Gastrocnemius medialis (tissue), 4 donors: ENCODE data around the gene PDE4D. TPM values are rescaled to one million over a fixed set of nuclear protein-coding genes. Genes with fewer than 3 reads are reported as not detected.

Source experiments
- ATAC-seq, 2 donors: fragments of 150-250 bp; one replicate each; pipeline ENCODE4 v1.9.1; 2016
- DNase-seq, 2 donors: peaks; one replicate each; pipeline ENCODE4 v3.0.0-alpha.2; 2019
- H3K27ac ChIP-seq, 4 donors: fragments of 200-600 bp; sonication (generic); 1 replicate in 1 of 4; 2 replicates in 3 of 4; pipeline ENCODE4 v1.5.1; 2016 to 2018; ENCODE audit warnings: mild to moderate bottlenecking in 2 of 4, moderate library complexity in 1 of 4
- H3K27me3 ChIP-seq, 3 donors: fragments of 200-600 bp; sonication (generic) in 2 of 3; 1 replicate in 1 of 3; 2 replicates in 2 of 3; pipeline versions ENCODE4 v1.5.1 to v1.6.0; 2016 to 2019; ENCODE audit warnings: mild to moderate bottlenecking in 1 of 3, moderate library complexity in 1 of 3
- H3K36me3 ChIP-seq, 2 donors: fragments of 200-600 bp; sonication (generic) in 1 of 2; one replicate each; pipeline ENCODE4 v1.5.1; 2017 to 2018
- H3K4me1 ChIP-seq, 2 donors: fragments of 200-600 bp; sonication (generic) in 1 of 2; one replicate each; pipeline ENCODE4 v1.5.1; 2016 to 2017; ENCODE audit warnings: mild to moderate bottlenecking in 2 of 2
- H3K4me3 ChIP-seq, 4 donors: fragments of 200-600 bp; sonication (generic) in 3 of 4; 1 replicate in 1 of 4; 2 replicates in 3 of 4; pipeline ENCODE4 v1.5.1; 2016 to 2019; ENCODE audit warnings: mild to moderate bottlenecking in 2 of 4
- H3K9me3 ChIP-seq, 3 donors: fragments of 200-600 bp; sonication (generic) in 2 of 3; 1 replicate in 1 of 3; 2 replicates in 2 of 3; pipeline ENCODE4 v1.5.1; 2016 to 2019
- CTCF ChIP-seq, 5 experiments: fragments of 450-650 bp in 3 of 5; fragments of 200-600 bp in 2 of 5; sonication (generic) in 2 of 5; IDR thresholded peaks in 4 of 5; conservative IDR thresholded peaks in 1 of 5; 1 replicate in 4 of 5; 2 replicates in 1 of 5; pipeline ENCODE4 v1.5.1; 2016 to 2019; ENCODE audit warnings: antibody characterized with exemption in 5 of 5, mild to moderate bottlenecking in 3 of 5, moderate library complexity in 3 of 5
- POLR2A ChIP-seq, 2 donors: fragments of 450-650 bp; IDR thresholded peaks; one replicate each; pipeline ENCODE4 v1.6.1; 2017; ENCODE audit warnings: antibody characterized with exemption in 2 of 2, mild to moderate bottlenecking in 2 of 2, moderate library complexity in 2 of 2
- in situ Hi-C, 4 donors: fragments of 200-750 bp; cut with MboI; loops; one replicate each; pipeline versions ENCODE4 v1.15.0 to v1.8.0; 2017; ENCODE audit warnings: low sequenced_read_pairs in 4 of 4
- intact Hi-C: fragments of 100-400 bp; cut with DNase I; formaldehyde crosslinking; loops from one replicate; pipeline ENCODE4 v1.15.1; 2023; ENCODE audit warnings: low total_unique reads
- total RNA-seq, 4 donors: library from RNA; depleted of rRNA; stranded (reverse); fragments of >200 nt; gene quantifications; one replicate each; pipeline versions ENCODE4 v1.1.0 to v1.2.3, GENCODE V29; 2016

Gene PDE4D
- total RNA-seq, 4 donors from 2014 or later = 133 to 223 (median 185) TPM

- no peak overlapping the region for H3K4me3 ChIP-seq
- no peaks in the 10 kb centered on the region for H3K9me3 ChIP-seq
- TF ChIP-seq POLR2A (IDR thresholded peaks at IDR 0.05) (no peak), CTCF (IDR thresholded peaks at IDR 0.05 in 4 of 5, conservative IDR thresholded peaks at IDR 0.05 in 1 of 5) (no peak)
- H3K4me1 ChIP-seq = no peaks in the 10 kb centered on the region
- ATAC-seq (no peak), DNase-seq (no peak)
- intact Hi-C loops (no loop called here), in situ Hi-C loops (loop anchor here in 1 of 4 donors (25.0 kb wide), 1 partner anchor 317 kb away; no protein-coding TSS in a partner anchor)
- H3K36me3 ChIP-seq = no peaks in the 10 kb centered on the region
- H3K27me3 ChIP-seq = no peaks in the 10 kb centered on the region
- H3K27ac ChIP-seq = no peak overlapping the region
Observed at GRCh38 chr5:59845730-59846129, 47.8 kb downstream of the PDE4D start.

- in situ Hi-C loops = loop anchor here in 1 of 4 donors (25.0 kb wide), 1 partner anchor 319 kb away; no protein-coding TSS in a partner anchor
- ATAC-seq = no peak
- intact Hi-C loops = no loop called here
- Histone ChIP-seq H3K4me3 (no peak overlapping the region), H3K36me3 (no peaks in the 10 kb centered on the region), H3K4me1 (no peaks in the 10 kb centered on the region), H3K9me3 (no peaks in the 10 kb centered on the region), H3K27me3 (no peaks in the 10 kb centered on the region), H3K27ac (no peak overlapping the region)
- no peak for TF ChIP-seq POLR2A (IDR thresholded peaks at IDR 0.05)
- no peak for TF ChIP-seq CTCF (IDR thresholded peaks at IDR 0.05 in 4 of 5, conservative IDR thresholded peaks at IDR 0.05 in 1 of 5)
- no peak for DNase-seq
Observed at GRCh38 chr5:59843511-59844213, 49.9 kb downstream of the PDE4D start.

GRCh38 chr5:59842999-59843398, 50.5 kb downstream of the PDE4D start:
- no peaks in the 10 kb centered on the region for H3K27me3 ChIP-seq
- H3K4me3 ChIP-seq = no peak overlapping the region
- no peaks in the 10 kb centered on the region for H3K36me3 ChIP-seq
- H3K27ac ChIP-seq = no peak overlapping the region
- TF ChIP-seq CTCF (IDR thresholded peaks at IDR 0.05 in 4 of 5, conservative IDR thresholded peaks at IDR 0.05 in 1 of 5) (no peak), POLR2A (IDR thresholded peaks at IDR 0.05) (no peak)
- in situ Hi-C loops = loop anchor here in 1 of 4 donors (25.0 kb wide), 1 partner anchor 319 kb away; no protein-coding TSS in a partner anchor
- DNase-seq (no peak), ATAC-seq (no peak)
- H3K9me3 ChIP-seq = no peaks in the 10 kb centered on the region
- intact Hi-C loops = no loop called here
- H3K4me1 ChIP-seq = no peaks in the 10 kb centered on the region

- no peaks in the 10 kb centered on the region for H3K9me3 ChIP-seq
- no peaks in the 10 kb centered on the region for H3K27me3 ChIP-seq
- H3K4me3 ChIP-seq = no peak overlapping the region
- no peaks in the 10 kb centered on the region for H3K36me3 ChIP-seq
- no peak overlapping the region for H3K27ac ChIP-seq
- no peak for ATAC-seq
- no peak for DNase-seq
- no peak for TF ChIP-seq POLR2A (IDR thresholded peaks at IDR 0.05)
- no peak for TF ChIP-seq CTCF (IDR thresholded peaks at IDR 0.05 in 4 of 5, conservative IDR thresholded peaks at IDR 0.05 in 1 of 5)
- intact Hi-C loops (no loop called here), in situ Hi-C loops (loop anchor here in 1 of 4 donors (25.0 kb wide), 1 partner anchor 322 kb away; no protein-coding TSS in a partner anchor)
- H3K4me1 ChIP-seq = no peaks in the 10 kb centered on the region
Observed at GRCh38 chr5:59840200-59840601, 53.3 kb downstream of the PDE4D start.
